GM20000 (cell line): ENCODE measurements around the gene PHKA2.
"Not testable (repeated sequence)": the region's sequence is repeated elsewhere in the genome, so short reads cannot be mapped to it uniquely, and the experiment has no call there.

Source experiments
- DNase-seq: peaks from one replicate; pipeline ENCODE4 v3.0.0; 2012; ENCODE audit warnings: low spot score
- CTCF ChIP-seq: IDR thresholded peaks from 2 replicates; pipeline ENCODE4 v1.5.1; 2012; ENCODE audit warnings: mild to moderate bottlenecking, control low read depth; ENCODE audit errors: extremely low read depth, missing control alignments

The PHKA2 gene

GRCh38 chrX:18995221-18995620 is 11.3 kb upstream of the PHKA2 start:
- no peak for DNase-seq
- TF ChIP-seq CTCF: no peak

GRCh38 chrX:18994713-18995112 is 10.8 kb upstream of the PHKA2 start:
- no peak for DNase-seq
- no peak for TF ChIP-seq CTCF

GRCh38 chrX:18992829-18993228 is 8.9 kb upstream of the PHKA2 start:
- no peak for DNase-seq
- no peak for TF ChIP-seq CTCF

GRCh38 chrX:18985186-18985435 is 1.2 kb upstream of the PHKA2 start:
- peak; percentile 3 for DNase-seq
- TF ChIP-seq CTCF: no peak

- no peak for TF ChIP-seq CTCF
- peak; percentile 91 for DNase-seq
Measured at GRCh38 chrX:18984381-18985185, 669 bp upstream of the PHKA2 start.

- no peak for DNase-seq
- no peak for TF ChIP-seq CTCF
Measured at GRCh38 chrX:18981124-18981807, 2.6 kb downstream of the PHKA2 start.

- DNase-seq: not testable (repeated sequence)
Measured at GRCh38 chrX:18980262-18980661, 3.7 kb downstream of the PHKA2 start.

- no peak for TF ChIP-seq CTCF
- DNase-seq: no peak
Measured at GRCh38 chrX:18974993-18975392, 8.9 kb downstream of the PHKA2 start.
